HG03558 (cell line): ENCODE measurements around the gene RIN2.
"Not testable (repeated sequence)": the region's sequence is repeated elsewhere in the genome, so short reads cannot be mapped to it uniquely, and the experiment has no call there.

ENCODE experiments used
- ATAC-seq: cut with Tn5 transposase; IDR thresholded peaks from one replicate; pipeline ENCODE4 v1.9.1; 2021; ENCODE audit warnings: moderate number of reproducible peaks; ENCODE audit not compliant: unreplicated experiment; ENCODE audit errors: extremely low read depth

Gene RIN2

DNA sequence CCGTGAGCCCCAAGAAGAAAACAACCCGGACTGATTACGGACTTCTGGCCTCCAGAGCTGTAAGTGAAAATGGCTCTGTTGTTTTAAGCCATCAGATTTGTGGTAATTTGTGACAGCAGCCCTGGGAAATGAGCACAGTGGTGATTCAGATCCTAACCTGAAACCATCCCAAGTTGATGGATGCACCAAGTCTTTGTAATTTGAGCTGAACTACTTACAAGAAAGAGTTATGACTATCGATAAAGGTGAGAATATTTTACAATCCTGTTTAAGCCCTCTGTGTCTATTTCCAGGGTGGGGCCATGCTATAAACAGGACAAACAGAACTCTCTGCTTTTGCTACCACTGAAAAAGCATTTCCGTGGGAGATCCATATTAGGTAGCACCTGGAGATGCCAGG is 19.1 kb upstream of the RIN2 start:
- ATAC-seq = no peak

DNA sequence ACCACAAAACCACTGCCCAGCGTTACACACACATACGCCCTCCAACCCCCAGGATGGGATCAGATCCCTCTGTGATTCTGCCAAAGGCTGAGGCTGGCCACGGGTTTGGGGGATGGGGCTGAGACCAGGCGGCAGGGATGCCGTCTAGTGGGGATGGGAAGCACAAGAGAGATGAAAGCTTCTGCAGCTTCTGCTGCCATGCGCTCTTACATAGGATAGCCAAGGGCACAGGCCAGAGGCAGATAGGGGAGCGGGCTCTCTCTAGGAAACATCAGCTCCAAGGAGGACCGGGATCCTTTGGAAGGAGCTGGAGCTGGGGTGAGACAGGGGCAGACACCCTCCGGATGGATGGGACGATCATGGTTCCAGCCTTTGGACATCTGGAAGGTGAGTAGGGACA is 18.7 kb upstream of the RIN2 start:
- ATAC-seq = no peak

- no peak for ATAC-seq
Measured at GRCh38 chr20:19740512-19740911, 17.5 kb upstream of the RIN2 start.

DNA sequence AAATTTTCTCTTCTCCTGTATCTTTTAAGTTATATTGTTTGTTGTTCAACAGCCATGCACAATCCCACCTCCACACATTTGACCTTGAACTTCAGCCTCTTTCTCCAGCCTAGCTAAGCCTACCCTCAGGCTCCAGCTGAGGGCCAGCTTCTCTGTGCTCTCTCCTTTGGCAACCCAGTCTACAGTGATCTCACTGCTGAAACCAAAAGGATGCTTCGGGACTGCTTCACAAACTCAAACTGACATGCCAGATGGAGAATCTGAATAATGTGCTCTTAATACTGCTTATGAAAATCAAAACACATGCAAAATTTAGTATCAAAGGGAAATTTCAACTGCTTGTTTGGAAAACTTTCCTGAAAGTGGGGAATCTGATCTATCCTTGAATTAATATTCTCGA is 16.1 kb upstream of the RIN2 start:
- ATAC-seq = no peak

DNA sequence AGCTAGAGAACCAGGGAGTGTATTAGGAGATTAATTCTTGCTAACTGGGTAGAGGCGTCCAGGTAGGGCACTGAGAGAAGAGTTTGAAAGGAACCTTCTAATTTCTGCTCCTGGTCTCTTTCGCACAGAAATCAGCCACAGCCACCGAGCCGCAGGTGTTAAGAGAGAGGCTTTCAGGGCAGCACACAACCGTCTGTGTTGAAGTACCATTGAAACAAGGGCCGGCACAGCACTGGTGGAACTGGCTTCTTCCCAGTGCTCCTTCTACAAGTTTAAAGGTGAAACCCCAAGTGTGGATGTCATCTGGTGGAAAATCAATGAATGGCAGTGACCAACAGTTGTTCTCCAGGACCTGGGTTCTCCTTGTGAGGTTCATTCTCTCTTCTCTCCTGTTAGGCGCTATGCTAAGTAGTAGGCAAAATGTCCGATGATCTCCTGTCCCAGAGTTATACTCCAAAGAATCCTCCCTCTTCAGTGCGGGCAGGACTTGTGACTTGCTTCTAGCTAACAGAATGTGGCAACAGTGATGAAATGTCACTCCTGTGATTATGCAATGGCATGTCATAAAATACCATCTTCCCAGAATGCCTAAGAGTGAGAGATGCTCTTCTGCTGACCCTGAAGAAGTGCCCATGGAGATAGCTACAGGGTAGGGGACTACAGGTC is 15.0 kb upstream of the RIN2 start:
- ATAC-seq = no peak

DNA sequence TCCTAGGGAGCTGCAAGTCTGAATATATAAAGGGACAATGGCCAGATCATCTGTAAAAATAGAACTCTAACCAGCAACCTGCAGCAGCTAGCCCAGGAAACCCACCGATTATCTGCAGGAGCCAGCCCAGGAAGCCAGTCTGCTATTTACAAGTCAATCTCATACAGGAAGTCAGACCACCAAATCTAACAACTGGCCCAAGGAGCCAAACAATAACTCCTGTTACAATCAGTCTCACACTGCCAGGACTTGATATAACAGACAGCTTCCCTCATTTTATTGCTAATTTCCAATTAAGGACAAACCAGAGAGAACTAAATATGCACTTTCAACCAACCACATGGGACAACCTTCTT is 14.4 kb upstream of the RIN2 start:
- no peak for ATAC-seq

- no peak for ATAC-seq
Measured at GRCh38 chr20:19745106-19745505, 13.0 kb upstream of the RIN2 start.

- no peak for ATAC-seq
Measured at GRCh38 chr20:19745584-19745983, 12.5 kb upstream of the RIN2 start.

GRCh38 chr20:19746396-19746795 is 11.7 kb upstream of the RIN2 start:
- no peak for ATAC-seq

DNA sequence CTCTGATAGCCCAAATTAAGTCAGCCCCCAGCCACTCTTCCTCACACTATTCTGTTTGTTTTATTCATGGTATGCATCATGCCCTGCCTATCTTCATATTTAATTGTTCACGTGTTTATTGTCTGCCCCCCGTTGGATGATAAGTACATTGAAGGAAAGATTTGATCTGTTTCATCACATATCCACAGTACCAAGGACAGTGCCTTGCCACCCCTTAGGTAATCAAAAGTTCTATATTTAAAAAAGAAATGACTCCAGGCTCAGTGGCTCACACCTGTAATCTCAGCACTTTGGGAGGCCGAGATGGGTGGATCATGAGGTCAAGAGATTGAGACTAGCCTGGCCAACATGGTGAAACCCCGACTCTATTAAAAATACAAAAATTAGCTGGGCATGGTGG is 10.2 kb upstream of the RIN2 start:
- ATAC-seq = no peak

GRCh38 chr20:19748681-19749080 is 9.4 kb upstream of the RIN2 start:
- no peak for ATAC-seq

DNA sequence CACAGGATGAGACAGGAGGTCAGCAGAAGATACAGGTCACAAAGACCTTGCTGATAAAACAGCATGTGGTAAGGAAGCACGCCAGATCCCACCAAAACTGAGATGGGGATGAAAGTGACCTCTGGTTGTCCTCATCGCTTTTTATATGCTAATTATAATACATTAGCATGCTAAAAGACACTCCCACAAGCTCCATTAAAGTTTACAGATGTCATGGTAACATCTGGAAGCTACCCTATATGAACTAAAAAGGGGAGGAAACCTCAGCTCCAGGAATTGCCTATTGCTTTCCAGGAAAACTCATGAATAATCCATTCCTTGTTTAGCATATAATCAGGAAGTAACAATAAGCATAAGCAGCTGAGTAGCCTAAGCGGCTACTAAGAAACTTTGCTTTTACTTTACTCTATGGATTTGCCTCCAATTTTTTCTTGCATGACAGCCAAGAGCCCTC is 8.4 kb upstream of the RIN2 start:
- no peak for ATAC-seq

- ATAC-seq = no peak
Measured at GRCh38 chr20:19750101-19750606, 7.9 kb upstream of the RIN2 start.

DNA sequence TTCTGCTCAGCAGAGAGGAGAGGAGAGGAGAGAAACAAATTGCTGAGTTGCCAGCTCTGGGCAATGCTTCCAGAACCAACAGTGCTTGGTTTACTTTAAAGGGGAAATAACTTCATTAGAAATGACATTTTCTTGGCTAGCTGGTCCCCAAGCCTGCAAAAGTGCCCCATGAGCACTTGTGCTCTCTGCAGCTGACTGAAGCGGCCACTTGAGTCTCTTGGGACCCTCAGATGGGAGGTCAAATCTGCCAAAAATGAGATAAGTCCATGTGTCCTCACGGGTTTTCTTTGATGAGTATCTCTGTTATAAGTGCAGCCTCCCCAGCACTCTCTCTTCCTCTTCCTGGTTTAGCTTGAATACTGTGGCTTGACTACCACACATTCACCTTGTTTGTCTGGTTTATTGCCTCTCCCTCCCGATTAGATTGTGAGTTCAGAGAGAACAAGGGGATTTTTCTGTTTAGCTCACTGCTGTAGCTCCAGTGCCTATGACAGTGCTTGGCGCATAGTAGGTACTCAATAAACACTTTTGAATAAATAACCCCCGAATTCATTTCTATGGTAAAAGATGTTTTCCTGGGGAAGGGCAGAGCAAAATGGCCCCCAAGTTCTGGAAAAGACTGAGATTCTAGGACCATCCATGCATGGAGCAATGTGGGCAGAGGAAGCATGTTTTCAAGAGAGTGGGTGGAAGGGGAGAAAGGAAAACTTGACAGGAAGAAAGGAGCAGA is 7.0 kb upstream of the RIN2 start:
- no peak for ATAC-seq

GRCh38 chr20:19754201-19754600 is 3.9 kb upstream of the RIN2 start:
- ATAC-seq = not testable (repeated sequence)

DNA sequence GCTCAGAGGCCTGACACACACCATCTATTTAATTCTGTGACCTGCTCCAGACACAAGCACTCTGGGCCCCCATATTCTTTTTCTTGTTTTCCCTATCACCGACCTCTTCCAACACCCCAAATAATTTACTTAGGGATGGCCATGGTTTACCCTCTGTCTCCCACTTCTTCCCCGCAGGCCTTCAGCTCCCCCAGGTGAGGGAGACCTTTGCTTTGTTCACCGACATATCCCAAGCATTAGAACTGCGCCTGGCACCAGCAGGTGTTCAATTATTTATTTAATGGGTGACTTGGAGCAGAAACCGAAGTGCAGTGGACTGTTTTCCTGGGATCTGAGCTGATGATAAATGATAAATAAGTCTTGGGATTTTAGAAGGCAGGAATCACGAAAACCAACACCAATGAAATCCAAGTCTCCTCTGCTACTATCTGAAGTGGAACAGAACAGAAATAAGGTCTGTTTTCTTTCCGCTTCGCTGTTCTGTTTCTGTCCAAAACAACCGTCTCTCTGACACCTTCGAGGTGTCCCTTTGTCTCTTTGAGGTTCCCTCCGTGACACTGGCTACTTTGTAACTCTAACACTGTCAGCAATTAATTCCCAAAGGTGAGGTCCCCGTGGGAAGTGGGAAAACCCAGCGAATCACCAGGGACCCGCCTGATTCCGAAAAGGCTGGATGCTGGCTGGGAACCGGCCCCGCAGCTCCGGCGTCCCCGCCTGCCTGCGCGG is 1.1 kb upstream of the RIN2 start:
- ATAC-seq = no peak

DNA sequence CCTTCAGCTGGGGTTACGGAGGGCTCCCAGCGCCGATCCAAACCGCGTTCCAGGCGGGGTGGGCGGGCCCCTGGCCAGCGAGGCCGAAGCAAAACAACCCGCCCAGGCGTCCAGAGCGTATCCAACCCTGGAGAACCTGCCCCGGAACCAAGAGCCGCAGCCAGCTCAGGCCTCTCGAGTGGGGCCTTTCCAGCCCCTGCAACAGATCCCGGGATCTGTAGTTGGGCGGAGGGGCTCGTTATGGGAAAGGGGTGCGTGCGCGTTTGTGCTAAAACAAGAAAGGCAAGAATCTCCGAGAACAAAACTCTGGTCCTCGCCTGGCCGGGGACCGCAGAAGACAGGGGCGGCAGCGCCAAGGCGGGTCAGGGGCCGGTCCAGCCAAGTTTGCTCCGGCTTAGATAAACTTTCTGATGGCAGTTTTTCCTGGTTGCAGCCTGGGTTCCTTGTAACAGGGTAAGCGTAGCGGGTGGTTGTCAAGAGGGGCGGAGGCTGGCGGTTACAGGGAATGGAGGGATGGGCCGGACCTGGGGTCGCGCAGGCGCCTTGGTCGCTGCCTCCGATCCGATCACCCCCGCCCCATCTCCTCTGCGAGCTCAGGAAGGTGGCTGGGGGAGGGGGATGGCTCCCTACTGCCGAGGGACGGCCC is 448 bp upstream of the RIN2 start:
- no peak for ATAC-seq

DNA sequence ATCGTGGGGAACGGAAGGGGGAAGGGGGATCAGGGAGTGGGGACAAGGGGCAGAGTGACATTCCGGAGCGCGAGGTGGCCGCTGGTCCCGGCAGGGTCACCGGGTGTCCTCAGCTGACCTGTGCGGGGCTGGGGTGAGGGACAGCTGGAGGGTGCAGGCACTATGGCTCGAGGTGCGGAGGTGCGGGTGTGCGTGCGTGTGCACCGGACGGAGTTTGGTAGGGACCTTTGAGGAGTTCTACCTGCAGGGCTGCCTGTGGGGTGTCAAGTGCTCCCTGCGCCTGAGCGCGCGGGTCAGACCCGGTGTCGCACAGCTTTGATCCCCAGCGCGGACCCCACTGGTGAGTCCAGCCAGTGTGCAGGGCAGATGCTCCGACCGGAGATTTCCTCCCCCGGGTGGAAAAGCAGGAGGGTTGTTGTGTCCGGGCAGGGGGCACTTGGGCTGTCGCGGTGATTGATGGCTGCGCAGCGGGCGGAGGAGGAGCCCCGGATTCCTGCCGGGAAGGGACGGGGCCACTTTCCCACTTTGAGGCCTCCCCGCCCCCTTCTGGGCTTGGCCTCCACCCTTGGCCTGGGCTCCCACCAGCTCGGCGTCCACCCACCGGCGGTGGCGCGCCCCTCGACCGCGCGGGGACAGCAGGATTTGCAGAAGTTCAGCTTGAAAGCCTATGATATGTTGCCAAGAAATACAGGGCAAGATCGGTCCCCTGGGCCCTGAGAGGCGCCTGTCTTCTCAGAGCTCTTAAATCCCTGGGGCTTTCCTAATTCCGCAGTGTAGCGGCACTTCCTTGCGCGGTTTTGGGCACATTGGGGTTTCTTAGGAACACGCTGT is 658 bp downstream of the RIN2 start:
- no peak for ATAC-seq

DNA sequence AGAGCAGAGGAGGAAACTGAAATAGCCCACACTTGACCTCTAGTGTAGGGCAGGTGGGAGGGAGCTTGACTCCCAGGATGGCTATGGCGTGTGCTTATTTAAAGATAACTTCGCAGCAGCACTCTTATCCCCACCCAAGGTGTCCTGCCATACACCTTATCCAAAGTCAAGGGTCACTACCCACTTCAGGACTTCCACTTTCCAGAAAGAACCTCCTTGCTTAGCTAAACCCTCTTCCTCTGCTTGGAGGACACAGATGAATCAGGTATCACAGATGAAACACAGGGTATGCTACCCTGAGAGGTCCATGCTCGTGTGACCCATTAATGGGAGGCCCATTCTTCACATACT is 2.3 kb downstream of the RIN2 start:
- no peak for ATAC-seq

DNA sequence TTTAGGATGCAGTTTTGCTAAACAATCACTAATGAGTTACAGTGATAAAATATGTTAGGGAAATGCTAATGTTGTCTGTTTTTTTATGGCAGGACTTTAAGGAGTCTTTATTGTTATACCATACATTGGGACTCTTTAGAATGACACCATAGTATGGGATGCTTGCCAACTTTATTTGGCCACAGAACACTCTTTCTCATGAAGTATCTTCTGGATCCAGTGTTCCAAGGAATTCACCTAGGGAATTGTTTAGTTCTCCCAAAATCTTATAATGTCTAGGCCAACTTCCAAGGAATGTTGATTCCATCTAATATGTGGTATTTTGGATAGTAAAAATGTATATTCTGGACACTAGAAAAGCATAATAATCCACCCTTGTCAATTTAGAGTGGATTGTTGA is 3.3 kb downstream of the RIN2 start:
- no peak for ATAC-seq
